GM23338 (cell line): Measurements from ENCODE around the gene URAD. TPM values are rescaled to one million over a fixed set of nuclear protein-coding genes. Genes with fewer than 3 reads are reported as not detected.

ENCODE experiments used
- ATAC-seq: fragments of 200-7000 bp; cut with Tn5 transposase; 3 replicates; pipeline ENCODE4 v1.9.1; 2020
- DNase-seq: peaks from one replicate; pipeline ENCODE4 v3.0.0-alpha.2; 2015; ENCODE audit warnings: low spot score
- H2AFZ ChIP-seq: fragments of 200-600 bp; sonication (generic); 2 replicates; pipeline ENCODE4 v1.8.0; 2016; ENCODE audit warnings: antibody characterized with exemption, mild to moderate bottlenecking, moderate library complexity
- H3F3A ChIP-seq: fragments of 200-600 bp; sonication (generic); replicated peaks from 2 replicates; pipeline ENCODE4 v1.8.0; 2017; ENCODE audit warnings: antibody characterized with exemption, mixed run types, low read depth
- H3K27ac ChIP-seq: fragments of 200-600 bp; sonication (generic); 2 replicates; pipeline ENCODE4 v1.6.1; 2016; ENCODE audit warnings: low read depth
- H3K27me3 ChIP-seq: fragments of 200-600 bp; sonication (generic); 2 replicates; pipeline ENCODE4 v1.8.0; 2016; ENCODE audit warnings: mild to moderate bottlenecking, mixed run types, moderate library complexity; ENCODE audit not compliant: insufficient read depth
- H3K36me3 ChIP-seq: fragments of 200-600 bp; sonication (generic); 2 replicates; pipeline ENCODE4 v1.8.0; 2016; ENCODE audit warnings: mild to moderate bottlenecking; ENCODE audit not compliant: insufficient read depth
- H3K4me1 ChIP-seq: fragments of 200-600 bp; sonication (generic); 2 replicates; pipeline ENCODE4 v1.8.0; 2016; ENCODE audit warnings: mild to moderate bottlenecking, moderate library complexity; ENCODE audit not compliant: insufficient read depth
- H3K4me2 ChIP-seq: fragments of 200-600 bp; sonication (generic); 2 replicates; pipeline ENCODE4 v1.7.1; 2017; ENCODE audit warnings: mixed run types
- H3K4me3 ChIP-seq: fragments of 200-600 bp; sonication (generic); 2 replicates; pipeline ENCODE4 v1.6.1; 2016; ENCODE audit warnings: mixed run types
- H3K79me2 ChIP-seq: fragments of 200-600 bp; sonication (generic); replicated peaks from 2 replicates; pipeline ENCODE4 v1.8.0; 2017; ENCODE audit warnings: mild to moderate bottlenecking; ENCODE audit not compliant: insufficient read depth
- H3K9me2 ChIP-seq: fragments of 200-600 bp; sonication (generic); 2 replicates; pipeline ENCODE4 v1.8.0; 2017; ENCODE audit not compliant: insufficient read depth
- H4K20me1 ChIP-seq: fragments of 200-600 bp; sonication (generic); replicated peaks from 2 replicates; pipeline ENCODE4 v1.8.0; 2017; ENCODE audit warnings: mild to moderate bottlenecking; ENCODE audit not compliant: insufficient read depth
- H3K27ac Mint-ChIP-seq: 2 replicates; pipeline ENCODE4 v1.8.0; 2020; ENCODE audit warnings: inconsistent platforms, mild to moderate bottlenecking, moderate library complexity, mixed read lengths
- H3K27me3 Mint-ChIP-seq: 3 replicates; pipeline ENCODE4 v1.8.0; 2022; ENCODE audit warnings: low read depth, mild to moderate bottlenecking, moderate library complexity, mixed read lengths, inconsistent platforms; ENCODE audit not compliant: insufficient read depth, poor library complexity
- H3K36me3 Mint-ChIP-seq: 3 replicates; pipeline ENCODE4 v1.8.0; 2021; ENCODE audit warnings: low read depth, mild to moderate bottlenecking, inconsistent platforms, moderate library complexity, mixed read lengths
- H3K4me1 Mint-ChIP-seq: 3 replicates; pipeline ENCODE4 v1.8.0; 2020; ENCODE audit warnings: mild to moderate bottlenecking, inconsistent platforms, mixed read lengths
- H3K4me3 Mint-ChIP-seq: 3 replicates; pipeline ENCODE4 v1.8.0; 2021; ENCODE audit warnings: moderate library complexity, mild to moderate bottlenecking, inconsistent platforms, mixed read lengths
- H3K9me3 Mint-ChIP-seq: 3 replicates; pipeline ENCODE4 v1.8.0; 2020; ENCODE audit warnings: moderate library complexity, mild to moderate bottlenecking, inconsistent platforms, mixed read lengths
- CREB1 ChIP-seq: fragments of 250-450 bp; sonication (Bioruptor Pico); IDR thresholded peaks from 2 replicates; pipeline ENCODE4 v1.5.0; 2020; ENCODE audit warnings: low read depth, mild to moderate bottlenecking, moderate library complexity
- CTCF ChIP-seq, 2 experiments: fragments of 200-600 bp in 1 of 2; sonication (generic) in 1 of 2; conservative IDR thresholded peaks; 2 replicates each; pipeline versions ENCODE4 v1.5.1 to v1.6.1; 2016 to 2017; ENCODE audit warnings: antibody characterized with exemption in 2 of 2, low read depth in 2 of 2, mild to moderate bottlenecking in 2 of 2, moderate library complexity in 1 of 2
- ETS1 ChIP-seq: IDR thresholded peaks from 2 replicates; pipeline ENCODE4 v1.6.1; 2016; ENCODE audit warnings: antibody characterized with exemption
- EZH2 ChIP-seq: fragments of 200-600 bp; sonication (generic); IDR thresholded peaks from one replicate; pipeline ENCODE4 v1.8.0; 2017; ENCODE audit warnings: antibody characterized with exemption, mild to moderate bottlenecking, low read depth; ENCODE audit not compliant: unreplicated experiment
- EZH2phosphoT487 ChIP-seq: fragments of 200-600 bp; sonication (generic); IDR thresholded peaks from one replicate; pipeline ENCODE4 v1.8.1; 2018; ENCODE audit warnings: antibody characterized with exemption; ENCODE audit not compliant: unreplicated experiment
- JUNB ChIP-seq: IDR thresholded peaks from one replicate; pipeline ENCODE4 v1.6.1; 2016; ENCODE audit warnings: antibody characterized with exemption; ENCODE audit not compliant: unreplicated experiment
- NANOG ChIP-seq: IDR thresholded peaks from 2 replicates; pipeline ENCODE4 v1.6.1; 2016; ENCODE audit warnings: antibody characterized with exemption, borderline replicate concordance
- POLR2AphosphoS5 ChIP-seq: IDR thresholded peaks from 2 replicates; pipeline ENCODE4 v1.6.1; 2016; ENCODE audit warnings: antibody characterized with exemption, low read depth
- REST ChIP-seq: IDR thresholded peaks from one replicate; pipeline ENCODE4 v1.6.1; 2018; ENCODE audit warnings: antibody characterized with exemption; ENCODE audit not compliant: unreplicated experiment
- STAT1 ChIP-seq: IDR thresholded peaks from one replicate; pipeline ENCODE4 v1.6.1; 2016; ENCODE audit warnings: antibody characterized with exemption; ENCODE audit not compliant: unreplicated experiment
- ZNF114 ChIP-seq: fragments of 250-450 bp; sonication (Bioruptor Pico); IDR thresholded peaks from 2 replicates; pipeline ENCODE4 v1.5.0; 2020; ENCODE audit warnings: mild to moderate bottlenecking, moderate library complexity
- ZNF331 ChIP-seq: fragments of 250-450 bp; sonication (Bioruptor Pico); IDR thresholded peaks from 2 replicates; pipeline ENCODE4 v1.5.0; 2020; ENCODE audit warnings: low read depth, mild to moderate bottlenecking, moderate library complexity
- ZNF462 ChIP-seq: fragments of 250-450 bp; sonication (Bioruptor Pico); IDR thresholded peaks from 2 replicates; pipeline ENCODE4 v1.5.0; 2020; ENCODE audit warnings: mild to moderate bottlenecking, moderate library complexity
- polyA plus RNA-seq: library from polyadenylated mRNA; unstranded; fragments of >200 nt; fragmentation: Nextera tagmentation; extraction: Ambion mirVana; gene quantifications from 2 replicates; pipeline ENCODE4 v1.2.1, GENCODE V29; 2016
- total RNA-seq: library from RNA; depleted of rRNA; stranded (reverse); fragments of >200 nt; shearing (Covaris generic); gene quantifications from 2 replicates; pipeline ENCODE4 v1.2.3, GENCODE V29; 2014

The URAD gene
- total and polyA plus RNA-seq, 2 experiments from 2014 or later, result not detected

GRCh38 chr13:27964741-27965323 lies 23.7 kb downstream of the URAD start:
- peaks cover 99% of the 10 kb centered on the region for H3K27me3 Mint-ChIP-seq
- DNase-seq, result no peak
- peaks cover 60% of the 10 kb centered on the region for H3K4me1 Mint-ChIP-seq
- Histone ChIP-seq H3K4me2 (peak overlapping the region; percentile 35; the same call in 1 of the 2 replicates), H3K27me3 (peaks cover 100% of the 10 kb centered on the region), H3K9me2 (no peaks in the 10 kb centered on the region), H3K4me1 (peaks cover 64% of the 10 kb centered on the region), H3K27ac (no peak overlapping the region), H2AFZ (no peak overlapping the region), H3F3A (peaks cover 43% of the 10 kb centered on the region), H4K20me1 (peaks cover 35% of the 10 kb centered on the region), H3K79me2 (no peaks in the 10 kb centered on the region), H3K36me3 (no peaks in the 10 kb centered on the region), H3K4me3 (no peak overlapping the region)
- no peak for ATAC-seq
- no peak overlapping the region for H3K4me3 Mint-ChIP-seq
- no peak overlapping the region for H3K27ac Mint-ChIP-seq
- no peak for TF ChIP-seq EZH2phosphoT487
- no peak for TF ChIP-seq STAT1
- TF ChIP-seq EZH2, result no peak
- no peak for TF ChIP-seq REST
- no peak for TF ChIP-seq CTCF (conservative IDR thresholded peaks at IDR 0.05; ENCODE audit: low read depth in 2 of 2)
- TF ChIP-seq ETS1, result no peak
- no peak for TF ChIP-seq JUNB
- TF ChIP-seq POLR2AphosphoS5, result no peak
- no peak for TF ChIP-seq ZNF114
- no peak for TF ChIP-seq NANOG
- TF ChIP-seq CREB1 (CRISPR knock-in tag), result no peak
- TF ChIP-seq ZNF331, result no peak
- TF ChIP-seq ZNF462 (CRISPR knock-in tag), result no peak
- H3K9me3 Mint-ChIP-seq, result no peaks in the 10 kb centered on the region; the same call in 2 of the 3 replicates
- H3K36me3 Mint-ChIP-seq, result no peaks in the 10 kb centered on the region; the same call in 2 of the 3 replicates
